SKM-1 (cell line): Measurements from ENCODE around the gene SLC7A4.

Experiments
- DNase-seq: peaks from one replicate; lab custom pipeline; 2025; ENCODE audit not compliant: unreplicated experiment; lab: John Stamatoyannopoulos, UW

The SLC7A4 gene

GRCh38 chr22:21000207-21000986, 32.0 kb downstream of the SLC7A4 start:
- DNase-seq = no peak

- DNase-seq = no peak
Measured at GRCh38 chr22:20999350-21000206, 32.8 kb downstream of the SLC7A4 start.

GRCh38 chr22:20998411-20999336, 33.7 kb downstream of the SLC7A4 start:
- DNase-seq = no peak

DNA sequence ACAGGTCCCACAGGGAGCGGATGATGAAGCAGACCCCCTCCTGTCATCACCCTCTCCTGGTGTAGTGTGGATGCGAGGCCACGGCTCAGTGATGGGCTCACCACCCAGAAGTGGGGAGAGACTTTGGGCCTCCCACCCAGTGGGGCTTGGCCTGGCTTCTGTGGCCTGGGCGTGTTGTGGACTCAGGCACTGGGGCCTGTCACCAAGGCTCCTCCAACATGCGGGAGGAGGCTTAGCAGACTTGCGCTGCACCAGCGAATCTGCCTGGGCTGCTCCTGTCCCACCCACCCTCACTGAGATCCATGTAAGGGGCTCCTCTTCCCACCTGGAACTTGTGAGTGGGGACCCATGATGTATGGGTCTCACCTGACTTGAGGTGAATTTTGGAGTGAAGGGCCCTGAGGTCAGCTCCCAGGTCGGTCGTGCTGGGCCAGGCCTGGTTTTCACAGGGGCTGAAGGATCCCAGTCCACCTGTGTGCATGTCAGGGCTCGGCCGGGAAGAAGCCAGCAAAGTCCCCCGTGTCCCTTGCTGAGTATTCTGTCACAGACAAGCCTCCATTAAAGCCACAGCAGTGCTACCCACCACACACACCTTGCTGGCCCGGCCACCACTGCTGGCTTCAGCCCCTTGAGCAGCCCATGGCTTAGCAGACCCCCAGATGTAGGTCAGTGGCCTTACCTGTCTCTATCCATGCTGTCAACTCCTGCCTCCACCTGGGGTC, 34.7 kb downstream of the SLC7A4 start:
- no peak for DNase-seq

- no peak for DNase-seq
Measured at GRCh38 chr22:20996598-20997535, 35.5 kb downstream of the SLC7A4 start.

- no peak for DNase-seq
Measured at GRCh38 chr22:20996031-20996410, 36.3 kb downstream of the SLC7A4 start.

DNA sequence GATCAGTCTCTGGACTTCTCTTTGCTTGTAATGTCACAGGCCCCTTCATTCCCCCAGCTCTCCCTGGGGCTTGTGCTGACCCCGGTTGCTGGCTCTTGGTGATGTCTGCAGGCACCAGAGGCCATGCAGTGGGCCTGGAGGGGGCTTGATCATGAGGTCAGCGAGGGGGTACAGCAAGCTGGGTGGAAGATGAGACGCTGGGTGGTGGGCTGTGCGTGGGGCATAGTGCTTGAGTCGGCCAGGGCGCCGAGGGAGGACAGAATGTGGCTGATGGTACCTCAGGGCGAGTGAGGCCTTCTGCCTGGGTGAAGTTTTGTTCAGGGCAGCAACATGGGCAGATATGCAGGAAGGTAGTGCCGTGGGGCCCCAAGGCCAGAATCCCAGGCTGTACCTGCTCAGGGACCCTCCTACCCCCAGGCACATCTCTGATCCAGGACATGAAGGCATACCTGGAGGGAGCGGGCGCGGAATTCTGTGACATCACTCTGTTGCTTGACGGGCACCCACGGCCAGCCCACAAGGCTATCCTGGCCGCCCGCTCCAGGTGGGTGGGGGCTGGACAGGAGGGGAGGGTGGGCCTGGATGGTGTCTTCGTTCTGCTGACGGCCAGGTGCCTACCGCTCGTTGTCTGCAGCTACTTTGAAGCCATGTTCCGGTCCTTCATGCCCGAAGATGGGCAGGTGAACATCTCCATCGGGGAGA, 36.9 kb downstream of the SLC7A4 start:
- DNase-seq = no peak

DNA sequence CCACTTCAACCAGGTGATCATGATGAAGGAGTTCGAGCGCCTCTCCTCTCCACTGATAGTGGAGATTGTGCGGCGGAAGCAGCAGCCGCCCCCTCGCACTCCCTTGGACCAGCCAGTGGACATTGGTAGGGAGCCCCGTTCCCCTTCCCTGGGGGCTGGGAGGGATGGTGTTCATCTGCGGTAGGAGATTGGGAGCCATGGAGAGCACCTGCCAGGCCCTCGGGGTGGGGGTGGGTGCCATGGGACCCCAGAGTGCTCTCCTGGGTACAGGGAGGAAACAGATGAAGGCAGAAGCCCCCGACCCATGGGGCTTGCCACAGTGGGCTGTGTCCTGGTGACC, 37.5 kb downstream of the SLC7A4 start:
- no peak for DNase-seq

GRCh38 chr22:20994128-20994901, 38.0 kb downstream of the SLC7A4 start:
- DNase-seq = no peak

- no peak for DNase-seq
Measured at GRCh38 chr22:20993304-20994127, 38.8 kb downstream of the SLC7A4 start.

DNA sequence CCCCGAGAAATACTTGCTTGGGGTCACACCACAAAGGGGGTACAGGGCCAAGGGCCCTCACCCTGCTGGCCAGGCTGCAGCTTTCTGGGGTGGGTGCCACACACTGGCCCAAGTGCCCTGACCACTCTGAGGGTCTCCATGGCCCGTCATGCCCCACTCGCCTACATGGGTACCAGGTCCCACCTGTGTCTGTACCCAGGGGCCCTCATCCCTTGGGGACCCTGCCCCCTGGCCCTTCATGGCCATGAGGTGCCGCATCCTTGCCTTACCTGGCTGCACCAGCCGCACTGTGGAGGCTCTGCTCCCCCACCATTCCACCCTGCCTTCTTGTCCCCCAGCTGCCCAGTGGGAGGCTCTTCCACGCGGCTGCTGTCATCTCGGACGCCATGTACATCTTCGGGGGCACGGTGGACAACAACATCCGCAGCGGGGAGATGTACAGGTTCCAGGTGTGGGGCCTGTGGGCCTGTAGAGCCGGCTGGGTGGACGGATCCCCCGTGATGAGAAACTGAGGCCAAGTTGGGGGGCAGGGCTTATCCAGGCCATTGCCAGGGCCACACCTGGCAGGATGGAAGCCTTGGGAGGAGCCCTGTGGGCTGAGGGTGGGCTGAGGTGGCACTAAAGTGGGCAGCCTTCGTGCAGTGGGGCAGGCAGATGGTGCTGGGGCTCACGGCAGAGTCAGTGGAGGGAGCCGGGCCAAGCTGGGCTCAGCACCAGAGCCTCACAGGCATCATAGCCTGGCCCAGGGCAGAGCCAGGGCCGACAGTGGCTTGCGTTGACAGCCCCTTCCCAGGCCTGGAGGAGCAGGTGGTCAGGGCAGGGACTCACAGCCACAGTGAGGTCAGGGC, 39.7 kb downstream of the SLC7A4 start:
- DNase-seq = no peak

GRCh38 chr22:20992056-20992442, 40.3 kb downstream of the SLC7A4 start:
- DNase-seq = no peak

- DNase-seq = no peak
Measured at GRCh38 chr22:20991252-20992055, 40.9 kb downstream of the SLC7A4 start.

DNA sequence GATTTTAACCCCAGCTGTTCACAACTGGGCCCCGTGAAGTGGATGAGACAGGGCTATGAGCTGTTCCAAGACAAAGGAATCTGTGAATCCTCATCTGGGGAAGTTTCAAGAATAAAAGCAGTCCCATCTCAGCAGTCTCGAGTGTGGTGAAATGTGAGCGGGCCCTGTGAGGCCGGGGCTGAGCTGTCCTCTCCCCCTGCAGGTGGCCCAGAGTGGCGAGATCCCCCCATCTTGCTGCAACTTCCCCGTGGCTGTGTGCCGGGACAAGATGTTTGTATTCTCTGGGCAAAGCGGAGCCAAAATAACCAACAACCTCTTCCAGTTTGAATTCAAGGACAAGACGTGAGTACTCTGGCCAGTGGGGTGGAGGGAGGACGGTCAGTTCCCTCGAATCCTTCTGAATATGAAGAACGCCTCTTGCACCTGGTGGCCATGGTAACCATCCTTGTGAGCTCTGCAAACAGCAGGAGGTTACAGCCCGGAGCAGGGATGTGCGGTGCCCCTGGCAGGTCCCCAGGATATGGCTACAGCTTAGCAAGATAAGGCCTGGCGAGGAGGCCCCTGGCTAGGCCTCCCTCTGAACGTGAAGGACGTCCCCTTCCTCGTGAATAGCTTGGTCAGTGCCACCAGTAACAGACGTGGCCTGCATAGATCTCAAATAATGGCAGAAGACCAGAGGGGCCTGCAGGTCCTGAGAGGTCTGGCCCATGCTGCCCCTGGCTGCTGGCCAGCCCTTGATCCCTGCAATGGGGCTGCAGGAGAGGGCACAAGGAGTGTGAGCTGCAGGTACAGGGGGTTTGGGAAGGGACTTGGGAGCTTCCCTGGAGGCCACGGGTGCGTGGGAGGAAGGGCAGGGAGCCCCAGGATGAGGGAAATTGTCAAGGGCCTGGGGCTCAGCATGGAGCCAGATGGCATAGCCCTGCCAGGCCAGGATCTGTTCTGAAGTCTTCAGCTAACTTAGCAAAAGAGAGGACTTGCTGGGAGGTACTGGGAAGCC, 41.9 kb downstream of the SLC7A4 start:
- no peak for DNase-seq
